NCI-H2081 (cell line): Measurements from ENCODE around the gene NELFB.

Experiments
- DNase-seq, 2 experiments: peaks; one replicate each; lab custom pipeline; 2025; lab: John Stamatoyannopoulos, UW

Gene NELFB

GRCh38 chr9:137303151-137303892 is 48.2 kb downstream of the NELFB start:
- DNase-seq: no peak

DNA sequence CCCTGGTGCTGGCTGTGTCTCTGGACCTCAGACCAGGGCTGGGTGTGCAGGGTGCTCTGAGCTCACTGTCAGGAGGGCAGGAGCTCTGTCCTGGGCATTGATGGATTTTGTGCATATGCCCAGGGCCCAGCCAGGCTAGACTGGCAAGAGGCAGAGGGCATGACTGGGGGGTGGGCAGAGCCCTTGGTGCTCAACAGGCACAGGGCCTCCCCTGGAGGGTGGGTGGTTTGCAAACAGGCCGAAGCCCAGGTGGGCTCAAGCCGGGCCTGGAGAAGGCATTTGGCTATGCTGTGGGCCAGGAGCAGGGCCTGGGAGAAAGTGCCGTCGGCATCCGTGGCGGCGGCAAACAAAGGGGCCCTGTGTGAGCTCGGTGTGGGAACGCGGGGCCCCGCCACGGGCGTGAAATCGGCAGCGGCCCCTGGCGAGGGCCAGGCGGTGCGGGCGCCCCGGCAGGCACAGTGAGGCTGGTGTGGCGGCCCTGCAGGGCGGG is 48.8 kb downstream of the NELFB start:
- DNase-seq: no peak

DNA sequence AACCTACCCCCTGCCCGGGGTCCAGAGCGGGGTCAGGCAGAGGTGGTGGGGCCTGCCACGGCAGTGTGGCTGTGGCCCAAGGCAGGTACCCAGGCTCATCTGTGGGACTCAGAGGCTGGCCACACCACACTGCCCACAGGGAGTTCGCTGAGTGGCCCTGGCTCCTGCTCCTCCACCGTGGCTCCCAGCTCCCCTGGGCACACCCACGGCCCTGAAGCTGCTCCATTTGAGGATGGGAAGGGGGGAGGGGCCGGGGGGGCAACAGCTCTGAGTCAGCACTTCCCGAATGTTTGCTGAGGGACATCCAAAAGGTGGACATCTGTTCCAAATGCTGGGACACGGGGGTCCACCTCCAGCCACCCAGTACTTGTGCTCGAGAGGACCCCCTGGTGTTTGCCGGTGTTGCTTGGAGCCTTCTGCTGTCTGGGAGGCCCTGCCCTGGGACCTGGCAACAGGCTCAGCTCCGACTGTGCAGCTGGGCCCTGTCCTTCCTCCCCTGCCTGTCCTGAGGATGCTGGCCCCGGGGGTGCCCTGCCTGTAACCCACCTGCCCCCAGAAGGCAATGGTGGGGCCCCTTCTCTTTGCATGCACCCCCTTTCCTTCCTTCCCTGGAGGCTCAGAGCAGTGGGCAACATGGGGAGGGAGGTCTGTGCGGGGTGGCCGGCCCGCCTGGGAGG is 49.4 kb downstream of the NELFB start:
- no peak for DNase-seq

DNA sequence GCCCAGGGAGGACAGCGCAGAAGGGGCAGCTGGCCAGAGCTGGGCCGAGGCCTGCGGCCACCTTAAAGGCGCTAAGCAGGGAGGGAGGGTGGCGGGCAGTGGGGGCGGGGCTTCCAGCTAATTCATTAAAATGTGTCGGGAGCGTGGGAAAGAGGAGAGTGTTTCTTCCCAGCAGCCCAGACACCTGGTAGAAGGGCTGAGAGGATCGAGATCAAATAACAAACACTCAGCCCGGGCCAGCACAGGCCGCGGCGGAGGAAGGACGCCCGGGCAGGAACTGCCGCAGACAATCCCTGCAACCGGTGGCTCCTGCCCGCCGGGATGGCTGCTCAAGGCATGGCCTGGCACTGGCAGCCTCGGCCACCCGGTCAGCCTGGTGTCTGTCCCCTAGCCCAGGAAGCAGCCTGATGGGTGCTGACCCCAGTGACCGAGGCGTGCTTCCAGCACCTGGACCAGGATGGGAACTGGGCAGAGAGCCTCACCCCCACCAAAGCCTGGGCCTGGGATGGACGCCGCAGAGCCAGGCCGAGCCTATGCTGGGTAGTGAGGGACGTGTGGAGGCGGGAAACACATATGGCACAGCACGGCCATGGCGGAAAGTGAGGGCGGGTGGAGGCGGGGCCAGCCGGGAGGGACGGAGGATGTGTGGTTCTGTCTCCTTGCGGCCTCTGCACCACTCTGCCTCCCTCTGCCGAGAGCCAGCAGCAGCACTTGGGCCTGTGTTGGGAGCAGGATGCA is 50.1 kb downstream of the NELFB start:
- no peak for DNase-seq

GRCh38 chr9:137305798-137306065 is 50.6 kb downstream of the NELFB start:
- no peak for DNase-seq

DNA sequence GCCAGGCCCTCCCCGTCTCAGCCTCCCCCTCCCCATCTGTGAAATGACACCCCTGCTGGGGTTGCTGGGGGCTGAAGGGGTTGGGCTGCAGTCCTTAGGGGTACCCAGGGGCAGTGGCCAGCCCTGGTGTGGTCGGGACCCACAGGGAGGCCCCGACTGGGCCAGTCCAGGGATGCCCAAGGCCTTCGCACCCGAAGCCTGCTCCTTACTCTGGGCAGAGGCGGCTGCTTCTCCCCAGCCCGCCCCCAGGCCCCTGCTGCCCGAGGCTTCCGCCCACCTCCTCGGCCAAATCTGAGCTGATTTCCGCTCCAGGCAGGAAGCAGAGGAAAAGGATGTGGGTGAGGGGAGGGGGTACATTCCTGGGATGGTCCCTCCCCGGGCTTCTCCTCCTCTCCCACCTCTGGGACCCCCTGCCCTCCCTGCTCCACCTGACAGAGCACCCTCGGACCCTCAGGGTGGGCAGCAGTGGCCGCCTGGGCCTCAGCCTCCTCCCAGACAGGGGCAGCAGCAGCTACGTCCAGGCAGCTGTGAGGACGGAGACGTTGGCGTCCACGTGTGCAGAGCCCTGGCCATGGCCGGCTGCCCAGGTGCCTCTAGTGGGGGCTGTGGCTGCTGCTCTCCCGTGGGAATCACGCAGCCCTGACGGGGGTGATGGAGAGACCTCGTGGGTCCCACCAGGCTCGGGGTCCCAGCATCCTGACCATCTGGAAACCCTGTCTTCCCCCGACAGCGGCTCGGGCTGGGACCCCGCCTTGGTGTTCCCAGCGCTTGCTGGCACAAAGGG is 51.1 kb downstream of the NELFB start:
- DNase-seq: no peak

DNA sequence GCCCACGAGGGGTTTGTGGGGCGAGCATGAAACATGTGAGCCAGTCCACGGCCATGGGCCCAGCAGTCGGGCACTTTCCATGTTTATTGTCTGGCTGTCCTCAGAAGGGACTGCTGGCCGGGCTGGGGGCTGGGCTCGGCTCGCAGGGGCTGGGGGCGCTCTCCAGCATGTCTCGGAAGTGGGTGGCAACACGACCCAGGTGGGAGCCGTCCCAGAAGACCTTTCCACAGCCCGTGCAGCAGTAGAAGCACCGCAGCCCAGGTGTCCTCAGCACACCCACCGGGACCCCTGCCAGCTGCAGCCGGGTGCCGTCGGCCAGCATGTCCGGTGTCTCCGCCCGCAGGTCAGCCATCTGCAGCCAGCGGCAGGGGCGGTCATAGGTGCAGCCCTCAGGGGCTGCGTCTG is 51.7 kb downstream of the NELFB start:
- no peak for DNase-seq

DNA sequence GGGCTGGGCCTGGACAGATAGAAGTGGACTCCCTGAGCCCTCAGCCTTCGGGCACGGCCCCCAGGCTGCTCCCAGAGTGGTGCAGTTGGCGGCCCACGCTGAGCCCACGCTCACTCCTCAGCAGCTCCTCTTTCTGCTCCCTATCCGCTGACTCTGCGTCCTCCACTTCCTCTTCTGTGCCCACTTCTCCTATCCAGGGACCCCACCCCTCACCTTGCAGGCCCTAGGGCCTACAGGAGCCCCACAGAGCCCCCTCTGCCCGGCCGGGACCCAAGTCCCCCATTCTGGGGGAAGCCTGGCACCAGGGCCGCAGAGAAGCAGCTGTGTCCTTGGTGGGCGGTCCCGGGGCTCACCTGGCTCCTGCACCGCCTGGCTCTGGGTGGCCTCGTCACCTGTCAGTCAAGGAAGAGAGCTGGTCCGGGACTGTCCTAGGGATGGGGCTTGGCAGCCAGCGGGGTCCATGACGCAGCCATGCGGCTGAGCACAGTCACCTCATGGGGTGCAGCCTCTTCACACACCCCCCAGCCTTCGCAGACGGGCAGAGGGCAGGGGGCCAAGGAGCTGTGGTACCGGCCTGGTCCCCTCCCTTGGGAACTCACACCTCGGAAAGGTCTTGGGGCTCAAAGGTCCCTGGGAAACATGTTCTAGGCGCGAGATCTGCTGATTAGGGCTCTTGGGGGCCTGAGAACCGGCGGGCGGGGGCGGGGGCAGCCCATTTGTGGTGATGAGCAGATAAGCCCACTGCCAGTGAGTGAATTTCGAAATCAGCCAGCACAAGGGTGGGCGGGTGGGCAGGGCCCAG is 52.3 kb downstream of the NELFB start:
- DNase-seq: no peak

GRCh38 chr9:137308057-137308619 is 53.0 kb downstream of the NELFB start:
- no peak for DNase-seq

- no peak for DNase-seq
Measured at GRCh38 chr9:137309368-137310188, 54.5 kb downstream of the NELFB start.

- no peak for DNase-seq
Measured at GRCh38 chr9:137310189-137311052, 55.3 kb downstream of the NELFB start.

GRCh38 chr9:137311171-137311985 is 56.3 kb downstream of the NELFB start:
- DNase-seq: no peak

DNA sequence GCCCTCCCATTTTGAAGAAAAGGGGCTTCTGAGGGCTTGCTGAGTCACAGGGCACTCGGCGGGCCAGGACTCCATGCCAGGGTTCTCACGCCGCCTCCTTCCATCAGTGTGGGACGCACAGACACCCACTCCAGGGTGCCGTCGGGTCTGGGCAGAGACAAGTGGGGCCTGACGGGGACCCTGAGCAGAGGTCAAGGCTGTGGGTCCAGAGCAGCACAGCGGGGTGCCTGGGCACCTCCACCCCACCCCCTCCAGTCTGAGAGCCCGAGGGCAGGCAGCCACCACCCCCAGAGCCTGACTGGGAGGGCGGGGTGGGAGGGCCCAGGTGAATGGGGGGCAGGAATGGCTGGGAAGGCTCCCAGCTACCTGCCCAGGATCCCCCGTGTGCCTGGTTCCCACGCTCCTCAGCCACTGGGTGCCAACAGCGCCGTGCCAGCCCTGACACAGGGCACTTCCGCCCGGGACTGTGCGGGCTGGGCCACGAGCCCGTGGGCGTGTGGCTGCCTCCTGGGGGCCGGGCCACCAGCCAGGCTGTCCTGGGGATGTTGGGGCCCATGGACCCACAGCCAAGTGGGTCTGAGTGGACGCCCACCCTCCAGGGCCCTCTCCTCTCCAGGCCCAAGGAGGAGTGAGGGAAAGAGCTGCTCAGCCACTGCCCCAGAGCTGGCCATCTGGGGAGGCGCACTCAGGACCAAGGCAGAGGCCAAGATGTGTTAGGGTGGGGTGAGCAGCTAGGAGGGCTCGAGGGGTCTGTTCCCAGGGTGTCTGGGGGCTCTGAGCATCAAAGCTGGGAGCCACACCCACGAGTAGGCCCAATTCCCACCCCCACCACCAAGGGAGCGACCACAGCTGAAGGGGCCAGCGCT is 57.1 kb downstream of the NELFB start:
- DNase-seq: no peak

DNA sequence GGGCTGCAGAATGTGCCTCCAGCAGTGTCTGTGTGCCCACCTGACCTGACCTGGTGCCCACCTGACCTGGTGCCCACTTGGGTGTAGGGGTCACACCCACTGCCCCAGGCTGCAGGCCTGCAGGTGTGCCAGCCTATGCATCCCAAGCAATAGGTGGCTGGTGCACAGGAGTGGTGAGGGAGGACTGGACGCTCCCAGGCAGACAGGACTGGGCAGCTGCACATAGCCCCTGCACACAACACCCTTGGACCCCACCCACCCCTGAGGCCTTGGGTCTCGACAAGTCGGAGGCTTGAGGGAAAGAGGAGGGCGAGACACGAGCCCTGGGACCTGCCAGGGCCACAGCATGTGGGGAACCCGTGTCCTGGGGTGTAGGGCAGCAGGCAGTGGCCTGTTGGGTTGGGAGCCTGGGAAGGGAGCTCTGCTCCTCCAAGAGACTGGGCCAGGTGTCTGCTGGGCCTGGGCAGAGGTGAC is 57.8 kb downstream of the NELFB start:
- DNase-seq: no peak

- DNase-seq: no peak
Measured at GRCh38 chr9:137313326-137313936, 58.3 kb downstream of the NELFB start.

DNA sequence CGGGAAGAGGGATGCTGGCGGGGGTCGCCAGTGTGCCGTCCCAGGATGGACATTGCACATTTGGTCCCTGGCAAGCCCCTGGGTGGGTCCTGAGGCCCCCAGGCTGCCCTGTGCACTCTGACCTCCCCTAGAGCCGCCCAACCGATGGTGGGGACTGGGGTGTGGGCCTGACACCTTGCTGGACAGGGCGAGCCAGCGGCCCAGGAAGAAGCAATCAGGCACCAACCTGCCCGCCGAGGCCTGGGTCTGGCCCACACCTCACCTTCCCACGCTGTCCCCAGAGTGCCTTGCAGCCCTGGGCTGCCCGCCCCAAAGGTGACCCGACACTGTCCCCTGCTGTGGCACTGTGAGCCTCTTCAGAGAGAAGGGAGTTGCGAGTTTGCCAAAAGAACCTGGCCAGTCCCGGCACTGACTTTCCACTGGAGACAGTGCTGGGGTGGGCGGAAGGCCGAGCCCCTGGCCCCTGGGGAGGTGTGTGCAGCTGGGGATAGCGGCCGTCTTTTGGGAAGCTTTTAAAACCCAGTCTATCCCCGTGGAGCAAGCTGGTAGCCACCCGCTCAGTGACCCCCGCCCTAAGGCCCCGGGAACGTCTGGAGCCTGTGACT is 58.9 kb downstream of the NELFB start:
- DNase-seq: no peak
